WTC11 (cell line): ENCODE data around the gene PRUNE2. TPM values are rescaled to one million over a fixed set of nuclear protein-coding genes. Genes with fewer than 3 reads are reported as not detected.

ENCODE experiments used
- ATAC-seq: fragments of 200-7000 bp; cut with Tn5 transposase; 2 replicates; pipeline ENCODE4 v1.10.0; 2021; ENCODE audit warnings: mild to moderate bottlenecking, moderate library complexity
- CTCF ChIA-PET: fragments of 300-600 bp; sonication (Branson Sonifier 250); formaldehyde crosslinking; loops from one replicate; lab custom pipeline; 2021; ENCODE audit warnings: antibody characterized with exemption; lab: Charles Lee
- POLR2A ChIA-PET: fragments of 350-600 bp; sonication (Branson Sonifier 250); formaldehyde crosslinking; loops from one replicate; lab custom pipeline; 2021; ENCODE audit warnings: antibody characterized with exemption; lab: Charles Lee
- DNase-seq: peaks from one replicate; pipeline ENCODE4 v3.0.0; 2021; ENCODE audit warnings: low spot score
- H3K27ac Mint-ChIP-seq: 2 replicates; pipeline ENCODE4 v1.8.0; 2021; ENCODE audit warnings: mixed read lengths
- H3K27me3 Mint-ChIP-seq: 2 replicates; pipeline ENCODE4 v1.8.0; 2021; ENCODE audit warnings: low read depth, mild to moderate bottlenecking, moderate library complexity, mixed read lengths
- H3K36me3 Mint-ChIP-seq: 2 replicates; pipeline ENCODE4 v1.8.0; 2021; ENCODE audit warnings: mixed read lengths
- H3K4me1 Mint-ChIP-seq: 2 replicates; pipeline ENCODE4 v1.8.0; 2022; ENCODE audit warnings: mixed read lengths
- H3K4me3 Mint-ChIP-seq: 2 replicates; pipeline ENCODE4 v1.8.0; 2021; ENCODE audit warnings: mild to moderate bottlenecking, moderate library complexity, mixed read lengths
- H3K9me3 Mint-ChIP-seq: 2 replicates; pipeline ENCODE4 v1.8.0; 2021; ENCODE audit warnings: mixed read lengths
- CREB1 ChIP-seq: sonication (generic); formaldehyde crosslinking; IDR thresholded peaks from 2 replicates; pipeline ENCODE4 v1.8.0; 2023; ENCODE audit warnings: mild to moderate bottlenecking, missing genetic modification reagents
- CREM ChIP-seq: sonication (generic); formaldehyde crosslinking; IDR thresholded peaks from 2 replicates; pipeline ENCODE4 v1.8.1; 2022; ENCODE audit warnings: mild to moderate bottlenecking, missing genetic modification reagents, moderate library complexity
- EMX1 ChIP-seq: fragments of 250-450 bp; sonication (Bioruptor Pico); IDR thresholded peaks from 2 replicates; pipeline ENCODE4 v1.8.0; 2021; ENCODE audit warnings: mild to moderate bottlenecking
- FOXJ3 ChIP-seq: sonication (generic); formaldehyde crosslinking; IDR thresholded peaks from 2 replicates; pipeline ENCODE4 v1.9.0; 2021; ENCODE audit warnings: missing genetic modification reagents, mild to moderate bottlenecking, borderline replicate concordance
- GTF2I ChIP-seq: fragments of 250-450 bp; sonication (Bioruptor Pico); conservative IDR thresholded peaks from 2 replicates; pipeline ENCODE4 v1.4.0; 2021; ENCODE audit warnings: mild to moderate bottlenecking
- IRF2 ChIP-seq: sonication (generic); formaldehyde crosslinking; IDR thresholded peaks from 2 replicates; pipeline ENCODE4 v1.8.0; 2022; ENCODE audit warnings: low read depth, missing genetic modification reagents, borderline replicate concordance
- JUN ChIP-seq: sonication (generic); formaldehyde crosslinking; IDR thresholded peaks from 2 replicates; pipeline ENCODE4 v1.8.0; 2023; ENCODE audit warnings: mild to moderate bottlenecking, missing genetic modification reagents
- NFATC4 ChIP-seq: fragments of 250-450 bp; sonication (Bioruptor Pico); IDR thresholded peaks from 2 replicates; pipeline ENCODE4 v1.9.0; 2021; ENCODE audit warnings: mild to moderate bottlenecking
- NFYB ChIP-seq: sonication (generic); formaldehyde crosslinking; conservative IDR thresholded peaks from 2 replicates; pipeline ENCODE4 v1.8.0; 2022; ENCODE audit warnings: low read depth, missing genetic modification reagents
- NR2C2 ChIP-seq: sonication (generic); formaldehyde crosslinking; IDR thresholded peaks from 2 replicates; pipeline ENCODE4 v1.8.0; 2022; ENCODE audit warnings: mild to moderate bottlenecking, missing genetic modification reagents
- RELA ChIP-seq: sonication (generic); formaldehyde crosslinking; IDR thresholded peaks from 2 replicates; pipeline ENCODE4 v1.8.1; 2022; ENCODE audit warnings: missing genetic modification reagents, mild to moderate bottlenecking, borderline replicate concordance
- RORB ChIP-seq: fragments of 250-450 bp; sonication (Bioruptor Pico); IDR thresholded peaks from 2 replicates; pipeline ENCODE4 v1.9.0; 2021; ENCODE audit warnings: mild to moderate bottlenecking
- SMAD4 ChIP-seq: sonication (generic); formaldehyde crosslinking; IDR thresholded peaks from 2 replicates; pipeline ENCODE4 v1.8.0; 2022; ENCODE audit warnings: mild to moderate bottlenecking, missing genetic modification reagents
- ZNF232 ChIP-seq: sonication (generic); formaldehyde crosslinking; IDR thresholded peaks from 2 replicates; pipeline ENCODE4 v1.8.0; 2022; ENCODE audit warnings: mild to moderate bottlenecking, missing genetic modification reagents
- total RNA-seq: library from RNA; stranded (reverse); gene quantifications from 3 replicates; pipeline ENCODE4 v1.2.3, GENCODE V29; 2021
- TF ChIP-seq, protein P1 (sequence below): sonication (generic); formaldehyde crosslinking; IDR thresholded peaks from 2 replicates; pipeline ENCODE4 v1.8.1; 2022; ENCODE audit warnings: mild to moderate bottlenecking, missing genetic modification reagents, moderate library complexity, borderline replicate concordance
- TF ChIP-seq, protein P2 (sequence below): sonication (generic); formaldehyde crosslinking; IDR thresholded peaks from 2 replicates; pipeline ENCODE4 v1.8.1; 2022; ENCODE audit warnings: missing genetic modification reagents, borderline replicate concordance
- TF ChIP-seq, protein P3 (sequence below): sonication (generic); formaldehyde crosslinking; conservative IDR thresholded peaks from 2 replicates; pipeline ENCODE4 v1.8.1; 2022; ENCODE audit warnings: mild to moderate bottlenecking, missing genetic modification reagents
- TF ChIP-seq, protein P4 (sequence below): sonication (generic); formaldehyde crosslinking; IDR thresholded peaks from 2 replicates; pipeline ENCODE4 v1.8.0; 2022; ENCODE audit warnings: mild to moderate bottlenecking, missing genetic modification reagents
- TF ChIP-seq, protein P5 (sequence below): fragments of 200-600 bp; IDR thresholded peaks from 2 replicates; pipeline ENCODE4 v1.8.0; 2022; ENCODE audit warnings: antibody characterized with exemption
- TF ChIP-seq, protein P6 (sequence below): sonication (generic); formaldehyde crosslinking; IDR thresholded peaks from 2 replicates; pipeline ENCODE4 v1.8.0; 2022; ENCODE audit warnings: mild to moderate bottlenecking, missing genetic modification reagents
- TF ChIP-seq, protein P7 (sequence below): sonication (generic); formaldehyde crosslinking; IDR thresholded peaks from 2 replicates; pipeline ENCODE4 v1.8.1; 2022; ENCODE audit warnings: mild to moderate bottlenecking, moderate library complexity, missing genetic modification reagents
- TF ChIP-seq, protein P8 (sequence below): sonication (generic); formaldehyde crosslinking; IDR thresholded peaks from 2 replicates; pipeline ENCODE4 v1.8.0; 2022; ENCODE audit warnings: mild to moderate bottlenecking, missing genetic modification reagents

PRUNE2 gene
- total RNA-seq, 1 experiment from 2014 or later, result 13.1 TPM

DNA sequence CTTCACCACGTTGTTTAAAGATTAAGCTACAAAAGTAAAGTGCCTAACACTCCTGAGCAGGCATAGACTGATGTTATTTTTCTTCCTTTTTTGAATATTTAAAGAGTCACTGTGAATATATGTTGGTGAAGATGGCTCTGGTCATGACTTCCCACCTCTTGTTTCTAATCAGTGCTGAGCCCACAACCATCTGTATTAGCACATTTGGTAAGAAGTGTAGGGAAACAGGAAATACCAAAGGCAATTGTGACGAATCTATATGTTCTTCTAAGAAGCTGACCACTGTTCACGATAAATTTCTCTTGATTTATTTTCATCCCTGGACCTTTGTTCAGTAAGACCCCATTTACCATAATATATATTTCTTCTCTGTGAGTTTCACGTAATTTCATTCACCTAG lies 249.9 kb downstream of the PRUNE2 start:
- no peaks in the 10 kb centered on the region for H3K9me3 Mint-ChIP-seq
- H3K4me3 Mint-ChIP-seq, result no peak overlapping the region
- no peak for ATAC-seq
- POLR2A ChIA-PET, result no interaction called here
- H3K36me3 Mint-ChIP-seq, result no peaks in the 10 kb centered on the region
- no peak for DNase-seq
- H3K4me1 Mint-ChIP-seq, result peaks cover 35% of the 10 kb centered on the region
- TF ChIP-seq, protein P1, sequence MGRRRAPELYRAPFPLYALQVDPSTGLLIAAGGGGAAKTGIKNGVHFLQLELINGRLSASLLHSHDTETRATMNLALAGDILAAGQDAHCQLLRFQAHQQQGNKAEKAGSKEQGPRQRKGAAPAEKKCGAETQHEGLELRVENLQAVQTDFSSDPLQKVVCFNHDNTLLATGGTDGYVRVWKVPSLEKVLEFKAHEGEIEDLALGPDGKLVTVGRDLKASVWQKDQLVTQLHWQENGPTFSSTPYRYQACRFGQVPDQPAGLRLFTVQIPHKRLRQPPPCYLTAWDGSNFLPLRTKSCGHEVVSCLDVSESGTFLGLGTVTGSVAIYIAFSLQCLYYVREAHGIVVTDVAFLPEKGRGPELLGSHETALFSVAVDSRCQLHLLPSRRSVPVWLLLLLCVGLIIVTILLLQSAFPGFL (CRISPR knock-in tag), result no peak
- H3K27me3 Mint-ChIP-seq, result no peaks in the 10 kb centered on the region
- no peak overlapping the region for H3K27ac Mint-ChIP-seq
- CTCF ChIA-PET, result interaction anchor here (0.7 kb wide), 1 partner anchor 197 kb away, joined by 3 read pairs; the partner anchor contains the start of gene GCNT1

DNA sequence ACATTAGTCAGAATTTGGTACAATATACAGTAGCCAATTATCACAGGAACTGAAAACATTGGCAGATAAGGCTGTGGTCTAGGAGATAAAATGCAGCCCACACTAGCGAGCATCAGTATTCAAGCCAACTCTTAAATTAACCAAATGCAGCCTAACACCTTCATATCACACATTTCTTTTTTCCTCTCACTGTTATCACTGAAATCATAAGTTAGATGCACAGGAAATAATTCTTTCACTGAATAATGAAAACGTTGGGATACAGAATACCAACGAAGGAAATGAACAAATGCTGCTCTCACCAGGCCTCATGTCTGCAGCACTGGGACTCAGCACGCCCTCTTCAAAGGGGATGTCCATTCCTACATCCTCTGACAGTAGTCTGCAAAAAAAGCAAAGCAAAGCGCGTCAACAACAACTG lies 250.8 kb downstream of the PRUNE2 start:
- ChIA-PET POLR2A (no interaction called here), CTCF (no interaction called here)
- ATAC-seq (no peak), DNase-seq (no peak)
- Mint-ChIP-seq H3K36me3 (no peaks in the 10 kb centered on the region), H3K9me3 (no peaks in the 10 kb centered on the region), H3K4me1 (peaks cover 43% of the 10 kb centered on the region), H3K4me3 (no peak overlapping the region), H3K27me3 (no peaks in the 10 kb centered on the region), H3K27ac (no peak overlapping the region)
- TF ChIP-seq, protein P2, sequence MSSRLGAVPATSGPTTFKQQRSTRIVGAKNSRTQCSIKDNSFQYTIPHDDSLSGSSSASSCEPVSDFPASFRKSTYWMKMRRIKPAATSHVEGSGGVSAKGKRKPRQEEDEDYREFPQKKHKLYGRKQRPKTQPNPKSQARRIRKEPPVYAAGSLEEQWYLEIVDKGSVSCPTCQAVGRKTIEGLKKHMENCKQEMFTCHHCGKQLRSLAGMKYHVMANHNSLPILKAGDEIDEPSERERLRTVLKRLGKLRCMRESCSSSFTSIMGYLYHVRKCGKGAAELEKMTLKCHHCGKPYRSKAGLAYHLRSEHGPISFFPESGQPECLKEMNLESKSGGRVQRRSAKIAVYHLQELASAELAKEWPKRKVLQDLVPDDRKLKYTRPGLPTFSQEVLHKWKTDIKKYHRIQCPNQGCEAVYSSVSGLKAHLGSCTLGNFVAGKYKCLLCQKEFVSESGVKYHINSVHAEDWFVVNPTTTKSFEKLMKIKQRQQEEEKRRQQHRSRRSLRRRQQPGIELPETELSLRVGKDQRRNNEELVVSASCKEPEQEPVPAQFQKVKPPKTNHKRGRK (CRISPR knock-in tag), result no peak
- TF ChIP-seq FOXJ3, result no peak
- TF ChIP-seq IRF2, result no peak
- TF ChIP-seq JUN (CRISPR knock-in tag), result no peak
- TF ChIP-seq, protein P3, sequence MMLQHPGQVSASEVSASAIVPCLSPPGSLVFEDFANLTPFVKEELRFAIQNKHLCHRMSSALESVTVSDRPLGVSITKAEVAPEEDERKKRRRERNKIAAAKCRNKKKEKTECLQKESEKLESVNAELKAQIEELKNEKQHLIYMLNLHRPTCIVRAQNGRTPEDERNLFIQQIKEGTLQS (CRISPR knock-in tag), result no peak

DNA sequence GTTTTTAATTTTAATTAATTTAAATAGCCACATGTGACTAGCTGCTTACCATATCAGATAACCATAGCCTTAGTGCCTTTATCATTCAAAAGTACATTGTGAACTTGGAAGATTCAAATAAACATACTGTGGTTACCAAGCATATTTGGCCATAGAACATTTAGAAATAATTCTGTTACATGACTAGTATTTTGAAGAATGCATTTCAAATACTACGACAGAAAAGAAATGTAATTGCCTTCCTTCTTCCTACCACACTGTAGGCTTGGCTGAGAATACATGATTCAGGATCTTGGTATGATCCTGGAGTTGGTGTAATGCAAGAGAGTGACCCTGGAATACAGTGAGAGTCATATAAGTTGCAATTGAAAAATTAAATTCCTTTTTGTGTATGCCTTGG lies 251.3 kb downstream of the PRUNE2 start:
- Mint-ChIP-seq H3K4me3 (no peak overlapping the region), H3K9me3 (no peaks in the 10 kb centered on the region), H3K27ac (no peak overlapping the region), H3K36me3 (no peaks in the 10 kb centered on the region), H3K4me1 (peaks cover 47% of the 10 kb centered on the region), H3K27me3 (no peaks in the 10 kb centered on the region)
- POLR2A ChIA-PET, result no interaction called here
- ATAC-seq (no peak), DNase-seq (no peak)
- CTCF ChIA-PET, result no interaction called here
- TF ChIP-seq NR2C2 (CRISPR knock-in tag) (no peak), EMX1 (no peak), NFYB (CRISPR knock-in tag) (no peak), CREM (CRISPR knock-in tag) (no peak), GTF2I (CRISPR knock-in tag) (no peak), NFATC4 (CRISPR knock-in tag) (no peak), RORB (no peak), CREB1 (no peak), SMAD4 (CRISPR knock-in tag) (no peak), ZNF232 (CRISPR knock-in tag) (no peak), RELA (CRISPR knock-in tag) (no peak)
- TF ChIP-seq, protein P4, sequence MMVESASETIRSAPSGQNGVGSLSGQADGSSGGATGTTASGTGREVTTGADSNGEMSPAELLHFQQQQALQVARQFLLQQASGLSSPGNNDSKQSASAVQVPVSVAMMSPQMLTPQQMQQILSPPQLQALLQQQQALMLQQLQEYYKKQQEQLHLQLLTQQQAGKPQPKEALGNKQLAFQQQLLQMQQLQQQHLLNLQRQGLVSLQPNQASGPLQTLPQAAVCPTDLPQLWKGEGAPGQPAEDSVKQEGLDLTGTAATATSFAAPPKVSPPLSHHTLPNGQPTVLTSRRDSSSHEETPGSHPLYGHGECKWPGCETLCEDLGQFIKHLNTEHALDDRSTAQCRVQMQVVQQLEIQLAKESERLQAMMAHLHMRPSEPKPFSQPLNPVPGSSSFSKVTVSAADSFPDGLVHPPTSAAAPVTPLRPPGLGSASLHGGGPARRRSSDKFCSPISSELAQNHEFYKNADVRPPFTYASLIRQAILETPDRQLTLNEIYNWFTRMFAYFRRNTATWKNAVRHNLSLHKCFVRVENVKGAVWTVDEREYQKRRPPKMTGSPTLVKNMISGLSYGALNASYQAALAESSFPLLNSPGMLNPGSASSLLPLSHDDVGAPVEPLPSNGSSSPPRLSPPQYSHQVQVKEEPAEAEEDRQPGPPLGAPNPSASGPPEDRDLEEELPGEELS (CRISPR knock-in tag), result no peak
- TF ChIP-seq, protein P5, sequence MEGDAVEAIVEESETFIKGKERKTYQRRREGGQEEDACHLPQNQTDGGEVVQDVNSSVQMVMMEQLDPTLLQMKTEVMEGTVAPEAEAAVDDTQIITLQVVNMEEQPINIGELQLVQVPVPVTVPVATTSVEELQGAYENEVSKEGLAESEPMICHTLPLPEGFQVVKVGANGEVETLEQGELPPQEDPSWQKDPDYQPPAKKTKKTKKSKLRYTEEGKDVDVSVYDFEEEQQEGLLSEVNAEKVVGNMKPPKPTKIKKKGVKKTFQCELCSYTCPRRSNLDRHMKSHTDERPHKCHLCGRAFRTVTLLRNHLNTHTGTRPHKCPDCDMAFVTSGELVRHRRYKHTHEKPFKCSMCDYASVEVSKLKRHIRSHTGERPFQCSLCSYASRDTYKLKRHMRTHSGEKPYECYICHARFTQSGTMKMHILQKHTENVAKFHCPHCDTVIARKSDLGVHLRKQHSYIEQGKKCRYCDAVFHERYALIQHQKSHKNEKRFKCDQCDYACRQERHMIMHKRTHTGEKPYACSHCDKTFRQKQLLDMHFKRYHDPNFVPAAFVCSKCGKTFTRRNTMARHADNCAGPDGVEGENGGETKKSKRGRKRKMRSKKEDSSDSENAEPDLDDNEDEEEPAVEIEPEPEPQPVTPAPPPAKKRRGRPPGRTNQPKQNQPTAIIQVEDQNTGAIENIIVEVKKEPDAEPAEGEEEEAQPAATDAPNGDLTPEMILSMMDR, result no peak
- TF ChIP-seq, protein P6, sequence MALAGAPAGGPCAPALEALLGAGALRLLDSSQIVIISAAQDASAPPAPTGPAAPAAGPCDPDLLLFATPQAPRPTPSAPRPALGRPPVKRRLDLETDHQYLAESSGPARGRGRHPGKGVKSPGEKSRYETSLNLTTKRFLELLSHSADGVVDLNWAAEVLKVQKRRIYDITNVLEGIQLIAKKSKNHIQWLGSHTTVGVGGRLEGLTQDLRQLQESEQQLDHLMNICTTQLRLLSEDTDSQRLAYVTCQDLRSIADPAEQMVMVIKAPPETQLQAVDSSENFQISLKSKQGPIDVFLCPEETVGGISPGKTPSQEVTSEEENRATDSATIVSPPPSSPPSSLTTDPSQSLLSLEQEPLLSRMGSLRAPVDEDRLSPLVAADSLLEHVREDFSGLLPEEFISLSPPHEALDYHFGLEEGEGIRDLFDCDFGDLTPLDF (CRISPR knock-in tag), result no peak
- TF ChIP-seq, protein P7, sequence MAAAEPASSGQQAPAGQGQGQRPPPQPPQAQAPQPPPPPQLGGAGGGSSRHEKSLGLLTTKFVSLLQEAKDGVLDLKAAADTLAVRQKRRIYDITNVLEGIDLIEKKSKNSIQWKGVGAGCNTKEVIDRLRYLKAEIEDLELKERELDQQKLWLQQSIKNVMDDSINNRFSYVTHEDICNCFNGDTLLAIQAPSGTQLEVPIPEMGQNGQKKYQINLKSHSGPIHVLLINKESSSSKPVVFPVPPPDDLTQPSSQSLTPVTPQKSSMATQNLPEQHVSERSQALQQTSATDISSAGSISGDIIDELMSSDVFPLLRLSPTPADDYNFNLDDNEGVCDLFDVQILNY (CRISPR knock-in tag), result no peak
- TF ChIP-seq, protein P2 (CRISPR knock-in tag), result no peak
- TF ChIP-seq, protein P8, sequence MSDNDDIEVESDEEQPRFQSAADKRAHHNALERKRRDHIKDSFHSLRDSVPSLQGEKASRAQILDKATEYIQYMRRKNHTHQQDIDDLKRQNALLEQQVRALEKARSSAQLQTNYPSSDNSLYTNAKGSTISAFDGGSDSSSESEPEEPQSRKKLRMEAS (CRISPR knock-in tag), result no peak
